ENCODE measurements around the gene EEF1AKMT1.

- TF ChIP-seq CTCF (IDR thresholded peaks at IDR 0.05) (no peak), POLR2A (IDR thresholded peaks at IDR 0.05) (no peak)
Measured at GRCh38 chr13:20779405-20779804, 5.6 kb upstream of the EEF1AKMT1 start.

Measured in heart left ventricle (tissue), 13 donors.